HG02763 (cell line): ENCODE data around the gene NSD2.

ENCODE experiments used
- ATAC-seq: cut with Tn5 transposase; IDR thresholded peaks from one replicate; pipeline ENCODE4 v1.9.1; 2021; ENCODE audit warnings: mild to moderate bottlenecking, moderate library complexity; ENCODE audit not compliant: unreplicated experiment

Gene NSD2

GRCh38 chr4:1967512-1968149, 96.4 kb downstream of the NSD2 start:
- no peak for ATAC-seq

DNA sequence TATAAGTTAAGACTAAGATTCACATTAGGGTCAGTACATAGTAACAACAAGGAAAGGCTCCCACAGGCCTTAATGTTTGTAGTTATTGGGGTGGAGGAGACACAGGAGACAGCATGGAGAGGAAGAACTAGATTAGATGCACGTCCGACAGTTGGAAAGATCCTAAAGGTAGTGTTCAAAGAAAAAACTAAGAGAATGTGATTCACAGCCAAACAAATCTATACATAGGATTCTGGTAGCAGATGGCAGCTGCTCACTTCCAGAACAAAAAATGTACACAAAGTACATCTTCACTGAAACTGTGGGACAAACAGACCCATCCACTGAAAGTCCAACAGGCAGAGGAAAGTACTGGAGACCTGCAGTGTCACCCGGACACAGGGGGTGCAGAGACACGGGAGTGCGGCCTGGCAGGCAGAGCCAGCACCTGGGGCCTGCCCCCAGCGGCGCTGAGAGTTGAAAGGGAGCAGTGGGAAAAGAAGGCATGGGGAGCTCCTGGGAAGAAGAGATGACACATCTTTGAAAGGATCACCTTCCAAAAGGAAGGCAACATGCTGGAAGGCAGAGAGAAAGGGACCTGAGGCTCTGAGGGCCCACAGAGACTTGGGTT, 97.6 kb downstream of the NSD2 start:
- no peak for ATAC-seq

DNA sequence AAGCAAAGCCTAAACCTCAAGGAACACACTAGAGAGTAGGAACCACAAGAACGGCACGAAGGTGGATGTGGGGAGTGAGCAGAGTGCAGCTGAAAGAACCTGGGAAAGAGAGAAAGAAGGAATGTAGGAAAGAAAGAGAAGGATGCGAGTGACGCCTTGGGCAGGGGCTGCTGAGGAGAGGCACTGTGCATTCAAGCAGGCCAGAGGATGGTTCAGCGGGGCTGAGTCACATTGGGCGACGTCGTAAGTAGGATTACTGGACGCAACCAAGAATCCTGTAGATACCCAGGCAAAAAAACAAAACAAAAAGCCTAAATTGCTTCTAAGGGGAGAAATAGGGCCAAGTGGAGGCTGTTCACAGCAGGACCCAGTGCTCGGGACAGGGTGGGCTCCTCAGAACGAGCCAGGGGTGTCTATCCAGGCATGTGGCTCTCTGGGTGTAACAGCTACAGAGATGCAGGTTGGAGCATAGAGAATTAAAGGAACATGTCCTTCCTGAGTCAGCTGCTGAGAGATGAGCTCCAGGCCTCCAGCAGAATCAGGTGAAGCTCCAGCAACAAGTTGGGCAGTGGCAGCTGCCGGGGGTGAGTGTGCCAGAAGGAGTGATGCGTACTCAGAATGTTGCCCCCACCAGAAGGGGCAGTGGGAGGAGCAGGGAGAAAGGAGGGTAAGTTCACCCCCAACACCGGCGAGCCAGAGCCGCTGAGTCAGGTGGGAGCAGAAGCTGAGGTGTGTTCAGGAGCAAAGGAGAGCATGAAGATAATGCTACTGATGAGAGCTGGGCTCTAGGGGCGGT, 98.9 kb downstream of the NSD2 start:
- no peak for ATAC-seq

GRCh38 chr4:1970926-1971325, 99.7 kb downstream of the NSD2 start:
- no peak for ATAC-seq

- no peak for ATAC-seq
Observed at GRCh38 chr4:1971456-1972200, 100.4 kb downstream of the NSD2 start.

- no peak for ATAC-seq
Observed at GRCh38 chr4:1972414-1972813, 101.2 kb downstream of the NSD2 start.

GRCh38 chr4:1973218-1973617, 102.0 kb downstream of the NSD2 start:
- no peak for ATAC-seq

GRCh38 chr4:1973661-1974060, 102.5 kb downstream of the NSD2 start:
- ATAC-seq: no peak

GRCh38 chr4:1974840-1975239, 103.6 kb downstream of the NSD2 start:
- ATAC-seq: no peak

- ATAC-seq: no peak
Observed at GRCh38 chr4:1975391-1975801, 104.2 kb downstream of the NSD2 start.

- no peak for ATAC-seq
Observed at GRCh38 chr4:1975880-1976279, 104.7 kb downstream of the NSD2 start.

DNA sequence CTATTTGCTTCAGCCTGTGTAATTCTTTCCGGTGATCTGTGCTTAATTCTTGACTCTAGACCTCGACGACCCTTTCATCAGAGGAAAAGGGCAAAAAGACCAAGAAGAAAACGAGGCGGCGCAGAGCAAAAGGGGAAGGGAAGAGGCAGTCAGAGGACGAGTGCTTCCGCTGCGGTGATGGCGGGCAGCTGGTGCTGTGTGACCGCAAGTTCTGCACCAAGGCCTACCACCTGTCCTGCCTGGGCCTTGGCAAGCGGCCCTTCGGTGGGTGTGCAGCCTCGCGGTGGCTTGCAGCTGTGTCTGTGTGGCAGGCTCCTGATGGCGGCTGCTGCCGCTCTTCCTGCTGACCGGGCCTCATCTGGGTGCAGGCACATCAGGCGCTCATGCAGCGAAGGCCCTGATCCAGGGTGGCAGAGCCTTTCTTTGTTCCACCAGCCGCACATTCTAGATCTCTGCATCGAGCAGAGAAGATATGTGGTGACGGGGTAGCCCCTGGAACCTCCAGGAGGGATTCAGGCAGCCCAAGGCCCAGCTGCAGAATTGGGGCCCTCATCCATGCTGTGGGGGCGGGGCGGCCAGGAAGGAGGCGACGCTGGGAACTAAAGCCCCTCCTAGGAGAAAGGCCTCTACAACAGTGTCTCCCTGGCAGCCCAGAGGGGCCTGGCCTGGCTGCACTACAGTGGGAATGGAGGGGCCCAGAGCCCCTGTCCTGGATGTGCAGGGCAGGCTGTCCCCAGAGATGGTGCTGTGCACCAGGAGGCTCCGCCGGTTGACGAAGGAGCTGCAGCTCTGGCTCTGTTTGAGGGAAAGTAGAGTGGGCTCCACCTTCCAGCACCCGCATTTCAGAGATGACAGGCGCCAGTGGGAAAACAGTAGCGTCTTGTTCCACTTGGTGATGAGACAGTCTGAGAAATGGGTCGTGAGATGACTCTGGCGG, 105.5 kb downstream of the NSD2 start:
- no peak for ATAC-seq

GRCh38 chr4:1978226-1978625, 107.0 kb downstream of the NSD2 start:
- no peak for ATAC-seq

DNA sequence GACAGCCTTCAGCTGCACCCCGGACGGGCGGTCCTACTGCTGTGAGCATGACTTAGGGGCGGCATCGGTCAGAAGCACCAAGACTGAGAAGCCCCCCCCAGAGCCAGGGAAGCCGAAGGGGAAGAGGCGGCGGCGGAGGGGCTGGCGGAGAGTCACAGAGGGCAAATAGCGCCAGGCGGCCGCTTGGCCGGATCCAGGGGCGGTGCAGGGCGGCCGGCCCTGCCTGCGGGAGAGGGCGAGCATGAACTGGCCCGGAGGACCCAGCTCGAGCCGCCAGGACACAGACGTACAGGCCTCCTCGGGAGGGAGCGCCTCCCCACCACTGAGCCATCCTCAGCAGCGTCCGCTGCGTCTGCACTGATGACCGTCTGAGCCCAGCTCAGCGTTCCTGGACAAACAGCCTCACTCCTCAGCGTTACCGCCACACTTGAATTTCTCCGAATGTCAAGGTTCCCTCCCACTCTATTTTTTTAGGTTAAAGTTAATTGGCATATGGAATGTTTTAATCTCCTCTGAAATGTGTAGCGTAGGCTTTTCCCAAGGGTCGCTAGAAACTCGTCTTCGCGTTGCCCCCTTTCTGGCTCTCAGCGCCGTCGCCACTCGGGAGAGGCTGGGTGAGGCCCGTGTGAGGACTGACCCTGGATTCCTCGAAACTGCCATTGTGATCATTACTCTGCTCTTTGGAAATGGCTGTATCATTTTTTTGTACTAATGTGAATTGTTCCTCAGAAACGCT, 107.7 kb downstream of the NSD2 start:
- no peak for ATAC-seq

- ATAC-seq: no peak
Observed at GRCh38 chr4:1979477-1980196, 108.4 kb downstream of the NSD2 start.

- no peak for ATAC-seq
Observed at GRCh38 chr4:1980561-1981041, 109.4 kb downstream of the NSD2 start.

DNA sequence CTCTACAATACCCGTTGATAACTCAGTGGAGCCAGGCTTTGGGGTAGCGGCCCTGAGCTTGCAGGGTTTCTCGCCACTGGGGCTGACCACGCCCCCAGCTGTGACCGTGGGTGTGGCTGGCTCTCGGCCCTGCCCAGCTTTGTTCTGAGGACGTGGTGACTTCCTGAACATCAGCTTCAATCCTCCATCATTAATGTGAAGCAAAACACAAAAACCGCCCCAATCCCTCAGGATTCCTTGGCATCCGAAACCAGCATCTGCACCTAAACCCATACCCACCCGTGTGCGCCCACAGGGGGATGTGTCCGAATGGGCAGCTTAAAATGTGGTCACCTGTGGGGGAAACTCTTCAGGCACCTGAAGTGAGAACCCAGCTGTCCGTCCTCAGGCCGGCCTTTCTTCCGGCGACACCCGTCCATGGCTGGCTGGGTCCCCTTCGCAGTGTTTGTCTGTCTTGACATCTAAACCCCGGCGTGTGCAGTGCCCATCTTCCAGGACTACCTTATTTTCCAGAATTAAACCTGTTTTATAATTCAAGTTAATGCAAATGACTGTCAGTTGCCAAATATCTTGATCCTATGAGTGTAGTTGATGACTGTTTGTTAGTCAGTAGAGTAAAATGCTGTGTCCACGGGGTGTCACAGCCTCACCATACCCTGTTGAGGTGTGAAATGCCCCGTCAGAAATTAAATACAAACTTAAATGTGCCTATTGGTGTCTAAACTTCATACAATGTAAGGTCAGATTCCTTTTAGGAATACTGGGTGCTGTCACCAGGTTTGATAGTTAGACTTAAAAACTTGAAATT, 110.3 kb downstream of the NSD2 start:
- ATAC-seq: no peak
